ENCODE results near the gene CORO2B.

DNA sequence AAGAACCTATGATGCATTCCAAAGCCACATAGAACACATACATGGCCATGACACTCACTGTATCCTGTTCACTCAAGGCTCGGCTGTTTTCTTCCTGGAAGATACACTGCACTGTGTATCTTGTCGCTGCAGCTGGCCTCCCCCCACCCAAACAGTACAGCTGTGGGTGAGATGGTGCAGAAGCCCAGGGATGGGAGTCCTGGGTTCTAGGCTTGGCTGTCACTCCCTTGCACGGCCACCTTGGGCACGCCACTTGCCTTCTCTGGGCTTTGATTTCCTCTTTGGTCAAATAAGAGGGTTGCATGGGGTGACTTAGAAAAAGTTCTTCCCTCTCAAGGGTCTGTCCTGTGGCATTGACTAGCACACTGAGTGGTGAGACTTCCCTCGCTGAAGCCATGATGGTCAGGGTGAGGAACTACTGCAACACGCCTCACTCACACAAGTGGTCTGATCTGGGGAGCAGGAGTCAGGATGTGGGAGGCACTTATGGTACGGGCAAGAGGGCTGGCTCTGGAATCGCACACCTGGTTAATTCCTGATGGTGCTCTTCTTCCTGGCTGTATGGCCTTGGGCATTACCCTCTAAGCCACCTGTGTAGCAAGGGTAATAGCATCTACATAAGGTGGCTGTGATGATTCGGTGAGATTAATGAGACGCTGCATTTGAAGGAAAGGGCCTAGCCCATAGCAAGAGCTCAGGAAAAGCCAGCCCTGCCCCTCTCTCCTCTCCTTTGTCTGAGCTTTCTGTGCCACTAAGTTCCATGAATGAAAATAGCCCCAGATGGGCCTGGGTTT lies 197.9 kb downstream of the CORO2B start:
- TF ChIP-seq, protein P1, sequence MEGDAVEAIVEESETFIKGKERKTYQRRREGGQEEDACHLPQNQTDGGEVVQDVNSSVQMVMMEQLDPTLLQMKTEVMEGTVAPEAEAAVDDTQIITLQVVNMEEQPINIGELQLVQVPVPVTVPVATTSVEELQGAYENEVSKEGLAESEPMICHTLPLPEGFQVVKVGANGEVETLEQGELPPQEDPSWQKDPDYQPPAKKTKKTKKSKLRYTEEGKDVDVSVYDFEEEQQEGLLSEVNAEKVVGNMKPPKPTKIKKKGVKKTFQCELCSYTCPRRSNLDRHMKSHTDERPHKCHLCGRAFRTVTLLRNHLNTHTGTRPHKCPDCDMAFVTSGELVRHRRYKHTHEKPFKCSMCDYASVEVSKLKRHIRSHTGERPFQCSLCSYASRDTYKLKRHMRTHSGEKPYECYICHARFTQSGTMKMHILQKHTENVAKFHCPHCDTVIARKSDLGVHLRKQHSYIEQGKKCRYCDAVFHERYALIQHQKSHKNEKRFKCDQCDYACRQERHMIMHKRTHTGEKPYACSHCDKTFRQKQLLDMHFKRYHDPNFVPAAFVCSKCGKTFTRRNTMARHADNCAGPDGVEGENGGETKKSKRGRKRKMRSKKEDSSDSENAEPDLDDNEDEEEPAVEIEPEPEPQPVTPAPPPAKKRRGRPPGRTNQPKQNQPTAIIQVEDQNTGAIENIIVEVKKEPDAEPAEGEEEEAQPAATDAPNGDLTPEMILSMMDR (IDR thresholded peaks at IDR 0.05; ENCODE audit: low read length): no peak
- no peak for TF ChIP-seq EZH2 (optimal IDR thresholded peaks at IDR 0.05; ENCODE audit: low read depth, low read length)
